GM19395 (cell line): ENCODE measurements around the gene LDLRAD4.

Experiments used
- ATAC-seq: cut with Tn5 transposase; IDR thresholded peaks from one replicate; pipeline ENCODE4 v1.9.1; 2021; ENCODE audit warnings: mild to moderate bottlenecking, moderate library complexity; ENCODE audit not compliant: unreplicated experiment

The LDLRAD4 gene

GRCh38 chr18:13496691-13497281, 278.2 kb downstream of the LDLRAD4 start:
- no peak for ATAC-seq

GRCh38 chr18:13499803-13500202, 281.2 kb downstream of the LDLRAD4 start:
- no peak for ATAC-seq

- ATAC-seq, result no peak
Observed at GRCh38 chr18:13500227-13500865, 281.8 kb downstream of the LDLRAD4 start.

- ATAC-seq, result no peak
Observed at GRCh38 chr18:13500869-13501542, 282.4 kb downstream of the LDLRAD4 start.

GRCh38 chr18:13501543-13501887, 283.0 kb downstream of the LDLRAD4 start:
- ATAC-seq, result peak; percentile 19

- ATAC-seq, result peak; percentile 99
Observed at GRCh38 chr18:13501891-13502290, 283.3 kb downstream of the LDLRAD4 start.

GRCh38 chr18:13502585-13502984, 284.0 kb downstream of the LDLRAD4 start:
- ATAC-seq, result no peak

- no peak for ATAC-seq
Observed at GRCh38 chr18:13503836-13504235, 285.3 kb downstream of the LDLRAD4 start.

- no peak for ATAC-seq
Observed at GRCh38 chr18:13505780-13506345, 287.3 kb downstream of the LDLRAD4 start.

- no peak for ATAC-seq
Observed at GRCh38 chr18:13510594-13510993, 292.0 kb downstream of the LDLRAD4 start.

- ATAC-seq, result no peak
Observed at GRCh38 chr18:13511961-13512577, 293.5 kb downstream of the LDLRAD4 start.

GRCh38 chr18:13513021-13513420, 294.5 kb downstream of the LDLRAD4 start:
- no peak for ATAC-seq

- ATAC-seq, result no peak
Observed at GRCh38 chr18:13513481-13513880, 294.9 kb downstream of the LDLRAD4 start.

- no peak for ATAC-seq
Observed at GRCh38 chr18:13514558-13514957, 296.0 kb downstream of the LDLRAD4 start.

- ATAC-seq, result no peak
Observed at GRCh38 chr18:13516855-13517254, 298.3 kb downstream of the LDLRAD4 start.

GRCh38 chr18:13517369-13517768, 298.8 kb downstream of the LDLRAD4 start:
- no peak for ATAC-seq

- ATAC-seq, result no peak
Observed at GRCh38 chr18:13518382-13518781, 299.8 kb downstream of the LDLRAD4 start.

- ATAC-seq, result no peak
Observed at GRCh38 chr18:13520306-13520705, 301.7 kb downstream of the LDLRAD4 start.

- ATAC-seq, result no peak
Observed at GRCh38 chr18:13520741-13521140, 302.2 kb downstream of the LDLRAD4 start.

- no peak for ATAC-seq
Observed at GRCh38 chr18:13521418-13521817, 302.9 kb downstream of the LDLRAD4 start.

GRCh38 chr18:13522256-13522655, 303.7 kb downstream of the LDLRAD4 start:
- no peak for ATAC-seq
